HepG2 (cell line): ENCODE measurements around the gene ZNF20. TPM values are rescaled to one million over a fixed set of nuclear protein-coding genes. Genes with fewer than 3 reads are reported as not detected.

Source experiments
- ATAC-seq: fragments of 200-7000 bp; cut with Tn5 transposase; 3 replicates; pipeline ENCODE4 v1.9.1; 2020; ENCODE audit warnings: mild to moderate bottlenecking, moderate library complexity
- BruUV-seq: library from RNA; stranded (reverse); fragments of 400-500 nt; replicated peaks from 2 replicates; lab custom pipeline; 2021; lab: Mats Ljungman, UMichigan
- CTCF ChIA-PET: fragments of 300-600 bp; formaldehyde crosslinking; extraction: SDS; loops from one replicate; lab custom pipeline; 2021; ENCODE audit warnings: low total read pairs, inconsistent platforms, low intra/inter-chr PET ratio; lab: Yijun Ruan, JAX
- POLR2A ChIA-PET: fragments of 350-600 bp; sonication (Branson Sonifier 250); formaldehyde crosslinking; loops from one replicate; lab custom pipeline; 2020; ENCODE audit warnings: antibody characterized with exemption, inconsistent platforms; lab: Yijun Ruan, JAX
- DNase-seq: peaks from one replicate; pipeline ENCODE4 v3.0.0-alpha.2; 2015; ENCODE audit warnings: low spot score
- FAIRE-seq: peaks from 3 replicates; lab custom pipeline; 2011; peaks lifted over from hg19 to GRCh38; lab: Jason Lieb, UNC
- H2AFZ ChIP-seq: one replicate; pipeline ENCODE4 v1.6.1; 2011; ENCODE audit warnings: low read length, inconsistent platforms
- H3K27ac ChIP-seq: fragments of 300-600 bp; 3 replicates; pipeline ENCODE4 v1.8.0; 2011; ENCODE audit warnings: mixed run types, mild to moderate bottlenecking, mixed read lengths, low read length, inconsistent platforms; ENCODE audit not compliant: insufficient read depth; ENCODE audit errors: extremely low read length
- H3K27me3 ChIP-seq, 2 experiments: fragments of 200-600 bp in 1 of 2; 2 replicates in 1 of 2; 3 replicates in 1 of 2; pipeline versions ENCODE4 v1.6.0 to v1.8.0; 2011; ENCODE audit warnings: low read length in 2 of 2, mild to moderate bottlenecking in 2 of 2, moderate library complexity in 2 of 2, inconsistent platforms in 1 of 2; ENCODE audit not compliant: insufficient read depth in 2 of 2, control insufficient read depth in 1 of 2
- H3K36me3 ChIP-seq, 2 experiments: fragments of 200-600 bp in 1 of 2; replicated peaks in 1 of 2; 2 replicates in 1 of 2; 3 replicates in 1 of 2; pipeline versions ENCODE4 v1.5.1 to v1.8.0; 2011; ENCODE audit warnings: low read length in 2 of 2, inconsistent platforms in 1 of 2; ENCODE audit not compliant: insufficient read depth in 2 of 2, control insufficient read depth in 1 of 2
- H3K4me1 ChIP-seq: 2 replicates; pipeline ENCODE4 v1.5.1; 2012; ENCODE audit warnings: low read length, inconsistent platforms; ENCODE audit not compliant: insufficient read depth
- H3K4me2 ChIP-seq: 2 replicates; pipeline ENCODE4 v1.6.0; 2011; ENCODE audit warnings: low read depth, low read length, inconsistent platforms
- H3K4me3 ChIP-seq, 3 experiments: fragments of 200-600 bp in 1 of 3; sonication (generic), shearing (Covaris generic) in 1 of 3; replicated peaks in 1 of 3; 2 replicates each; pipeline ENCODE4 v1.5.1; 2011 to 2016; ENCODE audit warnings: low read length in 3 of 3, inconsistent platforms in 2 of 3, low read depth in 2 of 3, mild to moderate bottlenecking in 2 of 3, control low read depth in 1 of 3, mixed read lengths in 1 of 3; ENCODE audit not compliant: insufficient read depth in 1 of 3
- H3K79me2 ChIP-seq: one replicate; pipeline ENCODE4 v1.6.1; 2011; ENCODE audit warnings: low read length, inconsistent platforms; ENCODE audit not compliant: insufficient read depth
- H3K9ac ChIP-seq: 2 replicates; pipeline ENCODE4 v1.6.0; 2011; ENCODE audit warnings: mild to moderate bottlenecking, low read depth, low read length, inconsistent platforms; ENCODE audit not compliant: insufficient read depth
- H3K9me3 ChIP-seq: 2 replicates; pipeline ENCODE4 v1.5.1; 2012; ENCODE audit warnings: mild to moderate bottlenecking, low read length
- H4K20me1 ChIP-seq: 2 replicates; pipeline ENCODE4 v1.6.0; 2011; ENCODE audit warnings: inconsistent platforms, mild to moderate bottlenecking, low read length, moderate library complexity; ENCODE audit not compliant: insufficient read depth
- ATRX ChIP-seq: sonication (generic); formaldehyde crosslinking; IDR thresholded peaks from 2 replicates; pipeline ENCODE4 v1.4.0; 2020; ENCODE audit warnings: missing genetic modification reagents, borderline replicate concordance
- ELF3 ChIP-seq: IDR thresholded peaks from 2 replicates; pipeline ENCODE4 v1.6.1; 2016; ENCODE audit warnings: missing genetic modification reagents, missing compliant biosample characterization
- FIP1L1 ChIP-seq: fragments of 200-400 bp; formaldehyde crosslinking; IDR thresholded peaks from 2 replicates; pipeline ENCODE4 v1.6.1; 2018; ENCODE audit warnings: low read depth, mild to moderate bottlenecking, low read length, moderate library complexity, borderline replicate concordance; ENCODE audit not compliant: insufficient read depth
- ISL2 ChIP-seq: sonication (generic); formaldehyde crosslinking; IDR thresholded peaks from 2 replicates; pipeline ENCODE4 v1.5.0; 2020; ENCODE audit warnings: missing genetic modification reagents
- KLF13 ChIP-seq: sonication (generic); formaldehyde crosslinking; IDR thresholded peaks from 2 replicates; pipeline ENCODE4 v1.4.0; 2020; ENCODE audit warnings: mild to moderate bottlenecking, missing genetic modification reagents
- NFIC ChIP-seq: IDR thresholded peaks from 2 replicates; pipeline ENCODE4 v1.6.1; 2012; ENCODE audit warnings: mild to moderate bottlenecking, low read length, inconsistent platforms
- NFRKB ChIP-seq: fragments of 450-650 bp; IDR thresholded peaks from 2 replicates; pipeline ENCODE4 v1.6.1; 2017
- POGZ ChIP-seq: sonication (generic); formaldehyde crosslinking; IDR thresholded peaks from 2 replicates; pipeline ENCODE4 v1.4.0; 2020; ENCODE audit warnings: mild to moderate bottlenecking, missing genetic modification reagents
- PRPF4 ChIP-seq: fragments of 200-400 bp; formaldehyde crosslinking; IDR thresholded peaks from 2 replicates; pipeline ENCODE4 v1.6.1; 2016; ENCODE audit warnings: low read length, low read depth; ENCODE audit not compliant: poor library complexity, severe bottlenecking
- RELA ChIP-seq: sonication (generic); formaldehyde crosslinking; IDR thresholded peaks from 2 replicates; pipeline ENCODE4 v1.4.0; 2020; ENCODE audit warnings: missing genetic modification reagents
- ZHX2 ChIP-seq, 2 experiments: sonication (generic) in 1 of 2; formaldehyde crosslinking in 1 of 2; IDR thresholded peaks; 2 replicates each; pipeline versions ENCODE4 v1.6.1 to v1.9.0; 2014 to 2022; ENCODE audit warnings: antibody characterized with exemption in 1 of 2, borderline replicate concordance in 1 of 2, inconsistent platforms in 1 of 2, low read depth in 1 of 2, missing genetic modification reagents in 1 of 2
- ZNF10 ChIP-seq: sonication (generic); formaldehyde crosslinking; IDR thresholded peaks from 2 replicates; pipeline ENCODE4 v1.4.0; 2020; ENCODE audit warnings: mild to moderate bottlenecking, low read depth, missing genetic modification reagents, borderline replicate concordance
- ZNF263 ChIP-seq: sonication (generic); formaldehyde crosslinking; IDR thresholded peaks from 2 replicates; pipeline ENCODE4 v1.4.0; 2020; ENCODE audit warnings: missing genetic modification reagents
- ZNF652 ChIP-seq: IDR thresholded peaks from 2 replicates; pipeline ENCODE4 v1.6.1; 2016; ENCODE audit warnings: low read depth, borderline replicate concordance
- ZNF780A ChIP-seq: sonication (generic); formaldehyde crosslinking; IDR thresholded peaks from 2 replicates; pipeline ENCODE4 v1.8.0; 2022; ENCODE audit warnings: mild to moderate bottlenecking, missing genetic modification reagents, moderate library complexity
- WGBS: methylation state at CpG from one replicate; pipeline ENCODE4 v1.1.6; 2017; ENCODE audit warnings: low lambda C conversion rate; 5-methylcytosine and 5-hydroxymethylcytosine counted together
- in situ Hi-C: cut with HindIII; loops from 2 replicates; pipeline ENCODE4 v1.10.0; 2017; ENCODE audit warnings: low pct_unique_long_range_greater_than_20kb; ENCODE audit not compliant: extremely low pct_ligation_motif_present
- intact Hi-C: fragments of 100-400 bp; cut with micrococcal nuclease; formaldehyde crosslinking; loops from one replicate; pipeline ENCODE4 v1.10.0; 2022; ENCODE audit not compliant: unreplicated experiment
- polyA plus RNA-seq, 8 experiments: library from polyadenylated mRNA; depleted of rRNA in 3 of 8; stranded (reverse) in 7 of 8; unstranded in 1 of 8; fragments of >200 nt; fragmentation: Illumina TruSeq in 4 of 8; extraction: Trizol in 4 of 8; gene quantifications; 2 replicates each; pipeline versions ENCODE4 v1.2.1 to v1.2.3, GENCODE V29; 2011 to 2016; ENCODE audit warnings: low read depth in 4 of 8, missing spikeins in 1 of 8, mixed read lengths in 1 of 8; ENCODE audit not compliant: insufficient read depth in 1 of 8
- total RNA-seq, 5 experiments: library from RNA; depleted of rRNA; stranded (reverse); fragments of >200 nt; fragmentation: Illumina TruSeq; extraction: Trizol; gene quantifications; 2 replicates each; pipeline ENCODE4 v1.2.3, GENCODE V29; 2016; ENCODE audit warnings: low read depth in 1 of 5
- TF ChIP-seq, protein P1 (sequence below): sonication (generic); formaldehyde crosslinking; IDR thresholded peaks from 2 replicates; pipeline ENCODE4 v1.8.0; 2022; ENCODE audit warnings: missing genetic modification reagents, mild to moderate bottlenecking, borderline replicate concordance
- TF ChIP-seq, protein P2 (sequence below): sonication (generic); formaldehyde crosslinking; IDR thresholded peaks from 2 replicates; pipeline ENCODE4 v1.9.0; 2022; ENCODE audit warnings: missing genetic modification reagents, mild to moderate bottlenecking, borderline replicate concordance

Gene ZNF20
- total and polyA plus RNA-seq, 2 of the 13 experiments (the other 11 are each of a cell fraction or from before 2014, with no cell fraction given): 1.6 to 8.0 TPM

- H3K27ac ChIP-seq: peak overlapping the region; percentile 94
- no peak overlapping the region for H2AFZ ChIP-seq
- 3% methylated on average over 2 of the region's 2 CpGs for WGBS
- H3K9me3 ChIP-seq: no peaks in the 10 kb centered on the region
- H3K4me3 ChIP-seq: peak overlapping the region; percentile 72 to 92 (median 90)
- DNase-seq: no peak
- no peaks in the 10 kb centered on the region; a peak in 1 of 5 replicates for H3K27me3 ChIP-seq
- no peaks in the 10 kb centered on the region for H4K20me1 ChIP-seq
- intact Hi-C loops (no loop called here), in situ Hi-C loops (no loop called here)
- H3K79me2 ChIP-seq: peaks cover 43% of the 10 kb centered on the region
- peak overlapping the region; percentile 82 for H3K4me2 ChIP-seq
- BruUV-seq: TSS peak; percentile 54
- peaks cover 60% of the 10 kb centered on the region for H3K4me1 ChIP-seq
- peaks cover 0 to under 1% of the 10 kb centered on the region in 2 experiments; a peak in 1 of 5 replicates for H3K36me3 ChIP-seq
- H3K9ac ChIP-seq: peak overlapping the region; percentile 96
- no peak for FAIRE-seq
- CTCF ChIA-PET: no interaction called here
- ATAC-seq: no peak
- POLR2A ChIA-PET: interaction anchor here (0.9 to 1.8 kb wide), 5 partner anchors 169 to 333 kb away, joined by 3 to 16 read pairs (median 3); partner anchors contain the start of genes ZNF442, ZNF443, ZNF563 and ZNF69
- no peak for TF ChIP-seq ATRX (CRISPR knock-in tag)
- no peak for TF ChIP-seq KLF13 (CRISPR knock-in tag)
- no peak for TF ChIP-seq ZNF652 (CRISPR knock-in tag)
- no peak for TF ChIP-seq ZNF263 (CRISPR knock-in tag)
- no peak for TF ChIP-seq ZHX2 (IDR thresholded peaks at IDR 0.05; ENCODE audit: low read depth)
- no peak for TF ChIP-seq ZHX2 (CRISPR knock-in tag; IDR thresholded peaks at IDR 0.05; ENCODE audit: borderline replicate concordance)
- no peak for TF ChIP-seq NFRKB
- TF ChIP-seq POGZ (CRISPR knock-in tag): no peak
- TF ChIP-seq PRPF4: no peak
- TF ChIP-seq, protein P1, sequence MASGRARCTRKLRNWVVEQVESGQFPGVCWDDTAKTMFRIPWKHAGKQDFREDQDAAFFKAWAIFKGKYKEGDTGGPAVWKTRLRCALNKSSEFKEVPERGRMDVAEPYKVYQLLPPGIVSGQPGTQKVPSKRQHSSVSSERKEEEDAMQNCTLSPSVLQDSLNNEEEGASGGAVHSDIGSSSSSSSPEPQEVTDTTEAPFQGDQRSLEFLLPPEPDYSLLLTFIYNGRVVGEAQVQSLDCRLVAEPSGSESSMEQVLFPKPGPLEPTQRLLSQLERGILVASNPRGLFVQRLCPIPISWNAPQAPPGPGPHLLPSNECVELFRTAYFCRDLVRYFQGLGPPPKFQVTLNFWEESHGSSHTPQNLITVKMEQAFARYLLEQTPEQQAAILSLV (CRISPR knock-in tag): no peak
- TF ChIP-seq ISL2 (CRISPR knock-in tag): no peak
- TF ChIP-seq, protein P2, sequence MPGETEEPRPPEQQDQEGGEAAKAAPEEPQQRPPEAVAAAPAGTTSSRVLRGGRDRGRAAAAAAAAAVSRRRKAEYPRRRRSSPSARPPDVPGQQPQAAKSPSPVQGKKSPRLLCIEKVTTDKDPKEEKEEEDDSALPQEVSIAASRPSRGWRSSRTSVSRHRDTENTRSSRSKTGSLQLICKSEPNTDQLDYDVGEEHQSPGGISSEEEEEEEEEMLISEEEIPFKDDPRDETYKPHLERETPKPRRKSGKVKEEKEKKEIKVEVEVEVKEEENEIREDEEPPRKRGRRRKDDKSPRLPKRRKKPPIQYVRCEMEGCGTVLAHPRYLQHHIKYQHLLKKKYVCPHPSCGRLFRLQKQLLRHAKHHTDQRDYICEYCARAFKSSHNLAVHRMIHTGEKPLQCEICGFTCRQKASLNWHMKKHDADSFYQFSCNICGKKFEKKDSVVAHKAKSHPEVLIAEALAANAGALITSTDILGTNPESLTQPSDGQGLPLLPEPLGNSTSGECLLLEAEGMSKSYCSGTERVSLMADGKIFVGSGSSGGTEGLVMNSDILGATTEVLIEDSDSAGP: no peak
- no peak for TF ChIP-seq NFIC
- TF ChIP-seq FIP1L1: no peak
- no peak for TF ChIP-seq ELF3 (CRISPR knock-in tag)
- no peak for TF ChIP-seq ZNF10 (CRISPR knock-in tag)
- TF ChIP-seq RELA: no peak
- no peak for TF ChIP-seq ZNF780A (CRISPR knock-in tag)
Observed at GRCh38 chr19:12163826-12164225, 23.7 kb upstream of the ZNF20 start.
